GM21786 (cell line): ENCODE data around the gene TFAP2D.

ENCODE experiments used
- ATAC-seq: cut with Tn5 transposase; IDR thresholded peaks from one replicate; pipeline ENCODE4 v1.9.1; 2021; ENCODE audit not compliant: unreplicated experiment

The TFAP2D gene

DNA sequence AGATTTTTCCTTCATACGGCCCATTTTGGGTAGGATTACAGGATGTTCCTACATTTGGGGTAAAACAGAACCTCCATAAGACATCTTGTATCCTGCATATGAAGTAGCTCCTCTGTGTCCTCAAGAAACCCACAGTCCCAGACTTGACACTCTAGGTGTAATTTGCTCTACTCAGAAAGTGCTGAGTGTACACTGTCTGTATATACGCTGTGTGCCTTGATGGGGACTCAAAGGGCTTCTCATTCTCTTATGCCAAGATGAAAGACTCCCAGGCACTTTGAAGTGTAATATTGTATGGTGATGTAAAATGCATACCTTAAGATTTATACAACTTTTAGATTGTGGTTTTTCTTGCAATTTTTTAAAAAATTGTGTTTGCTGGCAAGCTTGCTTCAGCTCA lies 5.2 kb downstream of the TFAP2D start:
- no peak for ATAC-seq

- ATAC-seq = no peak
Measured at GRCh38 chr6:50720623-50721022, 7.3 kb downstream of the TFAP2D start.

DNA sequence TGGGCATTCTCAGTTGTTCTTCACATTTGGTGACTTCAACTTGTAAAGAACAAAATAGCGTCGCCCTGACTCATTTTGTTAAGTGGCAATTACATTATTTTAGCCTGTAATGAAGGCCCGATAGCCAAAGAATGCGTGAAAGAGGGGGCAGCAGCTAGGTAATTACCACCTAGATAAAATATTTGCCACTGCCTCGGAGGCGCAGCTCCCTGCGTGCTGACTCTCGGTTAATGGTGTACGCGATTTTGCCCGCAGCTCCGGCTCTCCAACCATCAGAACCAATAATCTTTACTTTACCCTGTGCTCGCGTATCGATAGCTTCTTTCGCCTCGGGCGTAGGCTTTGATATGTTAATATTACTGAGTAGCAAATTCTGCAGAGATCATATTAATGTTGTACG lies 8.7 kb downstream of the TFAP2D start:
- ATAC-seq = no peak

GRCh38 chr6:50722829-50723554 lies 9.7 kb downstream of the TFAP2D start:
- ATAC-seq = no peak

DNA sequence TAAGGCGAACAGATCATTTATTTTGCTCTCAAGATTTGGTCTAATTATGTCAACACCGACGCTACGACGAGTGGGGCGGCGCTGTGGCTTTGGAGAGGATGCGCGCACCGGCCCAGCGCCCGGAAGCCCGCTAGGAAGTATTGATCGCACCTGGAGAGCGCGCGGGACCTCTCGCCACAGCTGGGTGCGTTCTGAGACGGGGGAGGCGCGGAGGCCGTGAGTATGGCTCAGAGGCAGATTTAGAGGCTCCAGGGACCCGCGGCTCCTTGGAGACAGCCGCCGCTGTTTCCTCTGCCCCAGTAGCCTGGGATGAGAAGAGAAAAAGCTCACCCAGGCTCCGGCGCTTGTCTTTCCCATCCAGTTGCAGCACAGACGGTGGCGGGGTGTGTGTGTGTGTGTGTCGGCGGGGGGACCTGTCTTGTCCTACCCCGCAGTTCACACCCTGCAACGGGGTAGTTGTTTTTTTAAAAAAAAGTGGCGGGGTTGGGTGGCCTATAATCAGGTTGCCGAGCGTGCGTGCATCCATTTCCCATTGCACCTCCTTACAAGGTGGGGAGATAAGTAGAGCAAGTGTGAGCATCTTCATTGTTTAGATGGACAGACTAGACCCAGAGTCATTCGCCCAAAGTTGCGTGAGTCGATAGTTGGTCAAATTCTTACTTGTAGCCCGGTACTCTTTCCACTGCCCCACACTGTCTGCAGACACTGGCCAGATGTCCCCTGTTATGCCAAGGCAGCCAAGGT lies 11.2 kb downstream of the TFAP2D start:
- no peak for ATAC-seq

GRCh38 chr6:50734488-50734887 lies 21.2 kb downstream of the TFAP2D start:
- no peak for ATAC-seq

- no peak for ATAC-seq
Measured at GRCh38 chr6:50742161-50742560, 28.8 kb downstream of the TFAP2D start.

DNA sequence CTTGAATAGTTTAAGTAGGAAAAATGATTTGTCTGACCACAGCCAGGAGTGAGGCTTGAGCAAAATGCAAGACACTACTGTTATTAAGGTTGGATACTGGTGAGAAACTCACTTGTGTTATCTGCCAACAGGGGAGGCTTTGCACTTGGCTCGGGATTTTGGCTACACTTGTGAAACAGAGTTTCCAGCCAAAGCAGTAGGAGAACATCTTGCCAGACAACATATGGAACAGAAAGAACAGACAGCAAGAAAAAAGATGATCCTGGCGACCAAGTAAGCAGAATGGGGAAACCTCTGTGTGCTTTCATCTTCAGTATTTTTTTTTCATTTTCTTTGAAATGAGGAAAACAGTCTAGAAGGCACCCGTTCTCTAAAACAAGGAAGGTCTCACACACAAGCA lies 31.6 kb downstream of the TFAP2D start:
- ATAC-seq = no peak

DNA sequence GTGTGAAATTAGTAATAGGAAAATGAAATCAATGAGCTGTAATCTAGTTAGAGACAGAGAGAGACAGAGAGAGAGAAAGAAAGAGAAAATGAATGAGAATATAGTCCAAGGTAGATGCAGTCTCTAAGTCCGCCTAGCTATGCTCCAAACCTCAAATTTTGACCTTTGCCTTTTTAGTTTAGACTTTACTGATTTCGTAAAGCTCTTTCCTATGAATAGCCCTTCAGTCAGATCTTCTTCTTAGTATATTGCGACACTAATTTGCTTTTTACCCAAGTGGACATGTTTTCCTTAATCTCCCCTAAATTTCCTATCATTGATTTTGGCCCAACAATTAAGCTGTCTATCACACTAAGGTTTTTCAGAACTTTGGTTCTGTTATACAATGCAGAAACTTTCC lies 49.5 kb downstream of the TFAP2D start:
- ATAC-seq = no peak

GRCh38 chr6:50778696-50779095 lies 65.4 kb downstream of the TFAP2D start:
- no peak for ATAC-seq

- ATAC-seq = no peak
Measured at GRCh38 chr6:50780382-50780781, 67.1 kb downstream of the TFAP2D start.

DNA sequence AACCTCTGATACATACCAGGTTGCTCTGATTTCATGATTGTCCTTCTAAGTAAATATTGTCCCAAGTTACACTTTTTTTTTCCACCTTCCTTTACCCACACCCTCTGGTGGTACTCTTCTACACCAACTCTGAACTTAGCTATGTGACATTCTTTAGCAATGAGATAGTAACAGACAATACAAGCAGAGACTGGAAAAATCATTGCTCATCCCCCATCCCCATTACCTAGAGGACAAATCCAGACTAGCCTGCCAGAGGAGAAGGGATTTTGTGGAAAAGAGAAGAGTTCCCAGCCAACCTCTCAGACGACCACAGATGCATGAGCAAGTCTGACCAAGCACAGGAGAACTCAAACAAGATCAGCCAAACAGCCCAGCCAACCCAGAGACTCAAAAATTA lies 72.6 kb downstream of the TFAP2D start:
- ATAC-seq = no peak

- peak; percentile 72 for ATAC-seq
Measured at GRCh38 chr6:50791900-50792508, 78.7 kb downstream of the TFAP2D start.

DNA sequence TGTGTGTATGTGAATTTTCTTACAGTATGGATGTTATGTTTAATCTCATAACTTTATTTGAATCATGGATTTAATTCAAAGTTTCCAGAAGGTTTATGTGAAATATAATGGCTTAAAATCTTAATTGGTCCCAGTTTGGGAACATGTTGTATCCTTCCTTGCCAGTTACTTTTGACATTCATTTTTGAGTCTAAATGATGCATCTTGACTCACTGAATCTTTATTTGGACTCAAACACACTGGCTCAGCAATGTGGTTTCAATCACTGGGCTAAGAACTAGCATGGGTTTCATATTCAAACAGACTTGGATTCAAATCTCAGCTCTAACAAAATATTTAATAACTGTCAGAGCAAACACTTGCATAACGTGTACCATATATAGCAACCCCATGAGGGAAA lies 79.4 kb downstream of the TFAP2D start:
- no peak for ATAC-seq

DNA sequence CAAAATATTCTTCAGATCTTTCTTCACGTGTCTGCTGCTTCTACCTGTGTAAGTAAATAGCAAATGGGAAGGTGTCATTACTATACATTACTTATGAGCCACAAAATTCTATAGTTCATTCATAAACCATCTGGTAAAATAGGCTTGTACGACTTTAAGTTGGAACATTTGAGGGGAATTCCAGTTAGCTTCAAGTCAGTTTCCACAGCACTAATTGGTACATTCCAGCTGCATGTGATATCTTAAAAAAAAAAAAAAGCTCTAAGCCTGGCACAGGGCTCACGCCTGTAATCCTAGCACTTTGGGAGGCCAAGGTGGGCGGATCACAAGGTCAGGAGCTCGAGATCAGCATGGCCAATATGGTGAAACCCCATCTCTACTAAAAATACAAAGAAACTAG lies 82.2 kb downstream of the TFAP2D start:
- no peak for ATAC-seq

DNA sequence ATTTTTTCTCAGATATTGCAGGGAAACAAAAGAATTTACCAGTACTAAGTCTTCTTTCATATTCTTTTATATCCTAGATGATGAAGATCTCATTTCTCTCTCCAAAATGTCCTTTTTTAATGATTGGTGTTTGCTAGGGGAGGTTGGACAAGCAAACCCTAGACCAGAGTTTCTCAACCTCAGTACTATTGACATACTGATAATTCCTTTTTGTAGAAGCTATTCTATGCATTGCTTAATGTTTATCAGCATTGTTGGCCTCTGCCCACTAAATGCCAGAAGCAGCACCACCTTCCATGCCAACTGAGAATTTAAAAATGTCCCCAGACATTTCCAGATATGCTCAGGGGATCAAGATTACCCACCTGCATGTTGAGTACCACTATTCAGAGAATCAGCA lies 91.0 kb downstream of the TFAP2D start:
- ATAC-seq = no peak

GRCh38 chr6:50807035-50807434 lies 93.7 kb downstream of the TFAP2D start:
- ATAC-seq = no peak

DNA sequence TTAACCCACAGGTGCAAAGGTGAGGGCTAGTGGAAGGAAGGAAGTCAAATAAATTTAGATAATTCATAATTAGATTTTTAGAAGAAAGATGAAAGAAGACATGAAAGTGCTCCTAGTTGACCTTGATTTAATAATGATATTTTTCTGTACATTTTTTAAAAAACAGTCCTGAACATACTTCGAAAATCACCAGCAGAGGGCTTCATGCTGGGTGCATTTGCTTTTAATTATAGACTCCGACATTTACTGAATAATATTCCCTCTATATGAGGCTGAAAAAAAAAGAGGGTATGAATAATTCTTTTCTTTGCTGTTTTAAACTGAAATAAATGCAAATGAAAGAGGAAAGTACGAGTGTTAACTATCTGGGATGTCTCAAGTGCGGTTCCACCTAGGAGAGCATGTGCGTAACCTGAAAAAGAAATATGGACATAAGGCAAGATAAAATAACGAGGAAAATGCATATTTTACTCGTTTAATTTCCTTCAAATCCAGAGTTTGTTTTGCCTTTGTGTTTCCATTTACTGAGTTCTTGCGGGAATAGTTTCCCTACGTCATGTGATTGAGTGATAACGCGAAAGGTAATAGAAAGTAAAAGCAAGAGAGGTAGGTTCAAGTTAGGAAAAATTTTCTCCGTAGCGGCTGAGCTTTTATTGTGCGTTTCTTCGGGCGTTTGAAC lies 102.2 kb downstream of the TFAP2D start:
- peak; percentile 57 for ATAC-seq

GRCh38 chr6:50816115-50816675 lies 102.9 kb downstream of the TFAP2D start:
- peak; percentile 79 for ATAC-seq

DNA sequence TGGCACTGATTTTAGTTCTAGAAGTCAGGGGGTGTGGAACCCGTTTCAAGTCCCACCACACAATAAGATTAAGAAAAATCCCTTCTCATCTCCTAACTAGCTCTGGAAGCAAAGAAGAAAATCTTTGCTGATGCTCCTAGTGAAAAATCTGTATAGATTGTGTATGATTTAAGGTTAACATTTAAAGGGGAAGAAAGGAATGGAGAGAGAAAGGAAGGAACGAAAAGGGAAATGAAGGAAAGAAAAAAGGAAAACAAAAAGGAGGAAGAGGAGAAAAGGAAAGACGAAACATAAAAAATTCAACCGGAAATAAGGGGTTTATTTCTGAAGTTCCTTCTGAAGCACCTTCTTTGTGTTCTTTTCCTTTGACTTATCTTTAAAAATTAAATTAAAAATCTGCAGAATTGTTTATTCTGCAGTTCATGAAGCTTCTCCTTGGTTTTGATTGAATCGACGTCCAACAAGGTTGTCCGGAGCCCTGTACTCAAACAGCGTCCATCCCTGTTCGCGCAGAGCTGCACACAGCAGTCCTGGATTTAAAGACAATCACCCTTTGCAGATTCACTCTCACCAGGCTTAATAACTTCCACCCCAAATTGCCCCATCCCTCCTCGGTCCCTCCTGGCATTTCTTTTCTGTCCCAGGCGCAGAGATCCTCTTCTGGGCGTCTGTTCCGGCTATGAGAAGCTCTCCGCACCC lies 103.8 kb downstream of the TFAP2D start:
- ATAC-seq = no peak

DNA sequence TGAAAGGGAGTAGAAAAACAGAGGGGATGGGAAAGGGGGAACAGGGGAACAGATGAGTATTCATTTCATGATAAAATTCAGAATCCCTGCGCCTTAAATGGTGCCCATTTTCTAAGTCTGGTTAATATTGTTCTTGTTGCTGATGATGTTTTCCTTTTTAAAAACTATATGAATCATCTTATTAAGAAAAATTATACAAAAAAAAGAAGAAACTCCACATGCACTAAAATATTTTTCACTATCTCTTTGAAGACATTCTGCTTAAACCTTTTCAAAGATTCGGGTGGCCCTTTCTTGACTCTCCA lies 104.3 kb downstream of the TFAP2D start:
- no peak for ATAC-seq
